ENCODE results near the gene LDLRAD4.

Gene LDLRAD4

GRCh38 chr18:13232086-13232917 is 13.7 kb downstream of the LDLRAD4 start:
- DNase-seq, result peak; percentile 82

GRCh38 chr18:13232971-13233786 is 14.6 kb downstream of the LDLRAD4 start:
- DNase-seq, result peak; percentile 30

- DNase-seq, result peak; percentile 23
Observed at GRCh38 chr18:13233787-13234783, 15.5 kb downstream of the LDLRAD4 start.

GRCh38 chr18:13235421-13235831 is 16.9 kb downstream of the LDLRAD4 start:
- DNase-seq, result peak; percentile 39

- DNase-seq, result peak; percentile 90
Observed at GRCh38 chr18:13235981-13236380, 17.4 kb downstream of the LDLRAD4 start.

GRCh38 chr18:13236411-13236810 is 17.9 kb downstream of the LDLRAD4 start:
- peak; percentile 15 for DNase-seq

- peak; percentile 8 for DNase-seq
Observed at GRCh38 chr18:13237073-13237472, 18.5 kb downstream of the LDLRAD4 start.

- peak; percentile 13 for DNase-seq
Observed at GRCh38 chr18:13237641-13238040, 19.1 kb downstream of the LDLRAD4 start.

- DNase-seq, result peak; percentile 28
Observed at GRCh38 chr18:13239171-13239956, 20.8 kb downstream of the LDLRAD4 start.

GRCh38 chr18:13240060-13240725 is 21.6 kb downstream of the LDLRAD4 start:
- DNase-seq, result peak; percentile 18

- peak; percentile 18 for DNase-seq
Observed at GRCh38 chr18:13241083-13241892, 22.7 kb downstream of the LDLRAD4 start.

- no peak for DNase-seq
Observed at GRCh38 chr18:13241893-13242175, 23.3 kb downstream of the LDLRAD4 start.

GRCh38 chr18:13242797-13243196 is 24.2 kb downstream of the LDLRAD4 start:
- DNase-seq, result peak; percentile 25

- DNase-seq, result peak; percentile 14
Observed at GRCh38 chr18:13243363-13243762, 24.8 kb downstream of the LDLRAD4 start.

- DNase-seq, result no peak
Observed at GRCh38 chr18:13244135-13244534, 25.6 kb downstream of the LDLRAD4 start.

GRCh38 chr18:13245481-13246000 is 27.0 kb downstream of the LDLRAD4 start:
- peak; percentile 8 for DNase-seq

GRCh38 chr18:13246121-13246520 is 27.6 kb downstream of the LDLRAD4 start:
- DNase-seq, result peak; percentile 10

GRCh38 chr18:13246591-13246990 is 28.0 kb downstream of the LDLRAD4 start:
- DNase-seq, result no peak

- DNase-seq, result peak; percentile 8
Observed at GRCh38 chr18:13247506-13247905, 28.9 kb downstream of the LDLRAD4 start.

All from left hindlimb (tissue), 1 donor.